ENCODE results near the gene PDZD4.

The PDZD4 gene

GRCh38 chrX:153867671-153868070 lies 37.3 kb upstream of the PDZD4 start:
- DNase-seq (ENCODE audit: low spot score): no peak
- FAIRE-seq: no peak

- FAIRE-seq: no peak
- DNase-seq (ENCODE audit: low spot score): no peak
Observed at GRCh38 chrX:153867139-153867538, 36.8 kb upstream of the PDZD4 start.

GRCh38 chrX:153866302-153867019 lies 36.1 kb upstream of the PDZD4 start:
- no peak for FAIRE-seq
- DNase-seq (ENCODE audit: low spot score): no peak

GRCh38 chrX:153865685-153866084 lies 35.3 kb upstream of the PDZD4 start:
- DNase-seq (ENCODE audit: low spot score) (no peak), FAIRE-seq (no peak)

GRCh38 chrX:153865321-153865580 lies 34.9 kb upstream of the PDZD4 start:
- DNase-seq (ENCODE audit: low spot score) (no peak), FAIRE-seq (no peak)

- FAIRE-seq (no peak), DNase-seq (ENCODE audit: low spot score) (no peak)
Observed at GRCh38 chrX:153864561-153865320, 34.4 kb upstream of the PDZD4 start.

- DNase-seq (ENCODE audit: low spot score) (no peak), FAIRE-seq (no peak)
Observed at GRCh38 chrX:153864101-153864500, 33.8 kb upstream of the PDZD4 start.

- DNase-seq (ENCODE audit: low spot score) (no peak), FAIRE-seq (no peak)
Observed at GRCh38 chrX:153863251-153863991, 33.1 kb upstream of the PDZD4 start.

- FAIRE-seq (no peak), DNase-seq (ENCODE audit: low spot score) (no peak)
Observed at GRCh38 chrX:153862369-153863250, 32.3 kb upstream of the PDZD4 start.

GRCh38 chrX:153861733-153862310 lies 31.5 kb upstream of the PDZD4 start:
- FAIRE-seq (no peak), DNase-seq (ENCODE audit: low spot score) (no peak)

- FAIRE-seq: no peak
- DNase-seq (ENCODE audit: low spot score): no peak
Observed at GRCh38 chrX:153861151-153861550, 30.8 kb upstream of the PDZD4 start.

- DNase-seq (ENCODE audit: low spot score): no peak
- no peak for FAIRE-seq
Observed at GRCh38 chrX:153857348-153857903, 27.1 kb upstream of the PDZD4 start.

- FAIRE-seq: no peak
- no peak for DNase-seq (ENCODE audit: low spot score)
Observed at GRCh38 chrX:153854702-153855101, 24.4 kb upstream of the PDZD4 start.

GRCh38 chrX:153853902-153854267 lies 23.5 kb upstream of the PDZD4 start:
- FAIRE-seq (no peak), DNase-seq (ENCODE audit: low spot score) (no peak)

GRCh38 chrX:153853180-153853901 lies 23.0 kb upstream of the PDZD4 start:
- DNase-seq (ENCODE audit: low spot score): no peak
- no peak for FAIRE-seq

- no peak for DNase-seq (ENCODE audit: low spot score)
- FAIRE-seq: no peak
Observed at GRCh38 chrX:153851981-153852380, 21.6 kb upstream of the PDZD4 start.

- no peak for FAIRE-seq
- DNase-seq (ENCODE audit: low spot score): no peak
Observed at GRCh38 chrX:153848325-153848724, 18.0 kb upstream of the PDZD4 start.

- DNase-seq (ENCODE audit: low spot score) (no peak), FAIRE-seq (no peak)
Observed at GRCh38 chrX:153845842-153846241, 15.5 kb upstream of the PDZD4 start.

GRCh38 chrX:153845195-153845594 lies 14.9 kb upstream of the PDZD4 start:
- no peak for FAIRE-seq

GRCh38 chrX:153844509-153845082 lies 14.3 kb upstream of the PDZD4 start:
- DNase-seq (ENCODE audit: low spot score) (no peak), FAIRE-seq (no peak)

More at GRCh38 chrX:153845195-153845594, 14.9 kb upstream of the PDZD4 start:
- DNase-seq (ENCODE audit: low spot score): no peak
